Immature natural killer cell (primary cell): Measurements from ENCODE around the gene SP1. TPM values are rescaled to one million over a fixed set of nuclear protein-coding genes. Genes with fewer than 3 reads are reported as not detected.
A peak's percentile ranks its signal among the peaks of the same experiment; 100 is the strongest.

Source experiments
- DNase-seq, 3 donors: peaks; one replicate each; pipeline ENCODE4 v3.0.0; 2022; ENCODE audit warnings: mixed read lengths in 1 of 3
- H3K27ac Mint-ChIP-seq, 6 donors: one replicate each; pipeline ENCODE4 v1.8.0; 2020; ENCODE audit warnings: mixed read lengths in 6 of 6, mild to moderate bottlenecking in 5 of 6, inconsistent platforms in 4 of 6, moderate library complexity in 3 of 6
- H3K27me3 Mint-ChIP-seq, 3 donors: one replicate each; pipeline ENCODE4 v1.8.0; 2020 to 2021; ENCODE audit warnings: low read depth in 3 of 3, mild to moderate bottlenecking in 3 of 3, mixed read lengths in 3 of 3, moderate library complexity in 3 of 3, inconsistent platforms in 1 of 3
- H3K36me3 Mint-ChIP-seq, 3 donors: one replicate each; pipeline ENCODE4 v1.8.0; 2020; ENCODE audit warnings: mixed read lengths in 3 of 3, inconsistent platforms in 2 of 3, mild to moderate bottlenecking in 2 of 3
- H3K4me1 Mint-ChIP-seq, 2 donors: one replicate each; pipeline ENCODE4 v1.8.0; 2020; ENCODE audit warnings: inconsistent platforms in 2 of 2, mild to moderate bottlenecking in 2 of 2, mixed read lengths in 2 of 2, moderate library complexity in 1 of 2
- H3K4me3 Mint-ChIP-seq, 5 donors: one replicate each; pipeline ENCODE4 v1.8.0; 2020; ENCODE audit warnings: mild to moderate bottlenecking in 5 of 5, mixed read lengths in 5 of 5, inconsistent platforms in 3 of 5, moderate library complexity in 3 of 5
- H3K9me3 Mint-ChIP-seq, 6 donors: one replicate each; pipeline ENCODE4 v1.8.0; 2020; ENCODE audit warnings: mild to moderate bottlenecking in 6 of 6, mixed read lengths in 6 of 6, inconsistent platforms in 4 of 6, moderate library complexity in 3 of 6
- polyA plus RNA-seq, 3 donors: library from polyadenylated mRNA; unstranded; fragments of 300-500 nt; fragmentation: Illumina TruSeq; gene quantifications; one replicate each; pipeline ENCODE4 v1.2.3, GENCODE V29; 2021

The SP1 gene
- polyA plus RNA-seq, 3 donors from 2014 or later, result 3.4 to 12.2 (median 4.8) TPM

- Mint-ChIP-seq H3K4me1 (peaks cover 29 to 46% of the 10 kb centered on the region in 2 donors), H3K9me3 (no peaks in the 10 kb centered on the region), H3K27ac (peak overlapping the region; percentile 61 to 99 (median 97)), H3K4me3 (peak overlapping the region; percentile 95 to 99 (median 99)), H3K36me3 (peaks cover 12 to 26% (median 20%) of the 10 kb centered on the region in 3 donors), H3K27me3 (peaks cover 4 to 10% (median 7%) of the 10 kb centered on the region in 3 donors)
- peak; percentile 79 to 84 (median 82) for DNase-seq
Observed at GRCh38 chr12:53452159-53453077, 72.4 kb downstream of the SP1 start.

GRCh38 chr12:53453953-53454640 lies 74.1 kb downstream of the SP1 start:
- H3K27ac Mint-ChIP-seq, result peak overlapping the region in 4 of 6 donors; percentile 64 to 95 (median 86)
- DNase-seq, result no peak
- peaks cover 12 to 32% (median 27%) of the 10 kb centered on the region in 3 donors for H3K36me3 Mint-ChIP-seq
- H3K4me3 Mint-ChIP-seq, result peak overlapping the region; percentile 23 to 99 (median 99)
- no peaks in the 10 kb centered on the region for H3K9me3 Mint-ChIP-seq
- H3K27me3 Mint-ChIP-seq, result peaks cover 4 to 10% (median 7%) of the 10 kb centered on the region in 3 donors
- H3K4me1 Mint-ChIP-seq, result peaks cover 29 to 46% of the 10 kb centered on the region in 2 donors

DNA sequence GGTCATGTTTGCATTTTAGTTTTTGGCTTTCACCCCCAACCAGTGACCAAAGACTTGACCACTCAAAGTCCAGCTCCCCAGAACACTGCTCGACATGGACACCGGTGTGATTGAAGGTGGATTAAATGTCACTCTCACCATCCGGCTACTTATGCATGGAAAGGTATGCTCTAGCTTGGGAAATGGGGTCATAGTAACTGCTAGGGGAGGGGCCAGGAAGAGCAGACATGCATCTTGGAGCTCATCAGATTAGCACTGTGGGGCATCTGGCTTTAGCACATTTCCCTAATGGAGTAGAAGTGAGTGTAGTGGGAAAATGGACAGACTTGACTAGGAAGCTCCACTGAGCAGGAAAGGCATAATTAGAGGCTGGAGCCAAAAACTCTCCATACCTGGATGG lies 74.7 kb downstream of the SP1 start:
- Mint-ChIP-seq H3K9me3 (no peaks in the 10 kb centered on the region), H3K4me3 (peak overlapping the region in 3 of 5 donors; percentile 23 to 47 (median 30)), H3K36me3 (peaks cover 12 to 34% (median 30%) of the 10 kb centered on the region in 3 donors), H3K27ac (peak overlapping the region in 2 of 6 donors; percentile 46 to 74), H3K27me3 (peaks cover 4 to 11% (median 7%) of the 10 kb centered on the region in 3 donors), H3K4me1 (peaks cover 29 to 46% of the 10 kb centered on the region in 2 donors)
- DNase-seq, result no peak

GRCh38 chr12:53456654-53457366 lies 76.8 kb downstream of the SP1 start:
- H3K4me1 Mint-ChIP-seq, result peaks cover 28 to 53% of the 10 kb centered on the region in 2 donors

GRCh38 chr12:53459097-53459496 lies 79.1 kb downstream of the SP1 start:
- Mint-ChIP-seq H3K4me3 (no peak overlapping the region), H3K4me1 (peaks cover 13 to 53% of the 10 kb centered on the region in 2 donors), H3K27ac (no peak overlapping the region), H3K36me3 (peaks cover 31 to 69% (median 65%) of the 10 kb centered on the region in 3 donors), H3K9me3 (no peaks in the 10 kb centered on the region), H3K27me3 (peaks cover 0 to 8% (median 2%) of the 10 kb centered on the region in 3 donors)
- DNase-seq, result no peak

More at GRCh38 chr12:53456654-53457366, 76.8 kb downstream of the SP1 start:
- H3K36me3 Mint-ChIP-seq, result peaks cover 27 to 51% (median 47%) of the 10 kb centered on the region in 3 donors
- peak overlapping the region in 1 of 6 donors; percentile 24 for H3K27ac Mint-ChIP-seq
- H3K4me3 Mint-ChIP-seq, result no peak overlapping the region
- no peak for DNase-seq
- peaks cover 4 to 17% (median 7%) of the 10 kb centered on the region in 3 donors for H3K27me3 Mint-ChIP-seq
- no peaks in the 10 kb centered on the region for H3K9me3 Mint-ChIP-seq

- H3K27me3 Mint-ChIP-seq, result peaks cover 0 to 8% (median 0%) of the 10 kb centered on the region in 3 donors
- peaks cover 19 to 65% (median 58%) of the 10 kb centered on the region in 3 donors for H3K36me3 Mint-ChIP-seq
- H3K4me1 Mint-ChIP-seq, result peaks cover 10 to 35% of the 10 kb centered on the region in 2 donors
- no peaks in the 10 kb centered on the region for H3K9me3 Mint-ChIP-seq
- DNase-seq, result no peak
- H3K27ac Mint-ChIP-seq, result peak overlapping the region in 5 of 6 donors; percentile 9 to 69 (median 41)
- no peak overlapping the region for H3K4me3 Mint-ChIP-seq
Observed at GRCh38 chr12:53461059-53461458, 81.1 kb downstream of the SP1 start.

- H3K36me3 Mint-ChIP-seq, result peaks cover 22 to 67% (median 60%) of the 10 kb centered on the region in 3 donors
- no peak overlapping the region for H3K4me3 Mint-ChIP-seq
- no peaks in the 10 kb centered on the region for H3K9me3 Mint-ChIP-seq
- H3K27ac Mint-ChIP-seq, result no peak overlapping the region
- H3K4me1 Mint-ChIP-seq, result peaks cover 10 to 33% of the 10 kb centered on the region in 2 donors
- peaks cover 0 to 8% (median 0%) of the 10 kb centered on the region in 3 donors for H3K27me3 Mint-ChIP-seq
- no peak for DNase-seq
Observed at GRCh38 chr12:53461591-53461990, 81.6 kb downstream of the SP1 start.

DNA sequence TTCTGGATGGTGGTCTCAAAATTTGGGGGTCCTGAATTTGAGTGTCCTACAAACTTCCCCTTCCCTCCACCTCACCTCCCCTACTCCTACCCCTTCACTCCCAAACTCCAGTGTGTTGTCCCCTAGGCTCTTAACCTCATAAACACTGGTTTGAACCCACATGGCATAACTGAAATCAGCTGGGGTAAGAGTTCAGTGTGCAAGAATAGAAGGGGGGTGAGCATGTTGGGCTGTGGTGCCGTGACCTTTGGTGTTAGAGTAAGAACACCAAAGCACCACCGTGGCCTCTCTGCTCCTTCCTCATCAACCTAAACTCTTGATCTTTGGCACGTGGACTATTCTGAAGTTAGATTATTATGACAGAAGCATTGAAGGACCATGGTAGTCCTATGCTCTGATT lies 83.0 kb downstream of the SP1 start:
- H3K36me3 Mint-ChIP-seq, result peaks cover 36 to 75% (median 71%) of the 10 kb centered on the region in 3 donors
- no peak for DNase-seq
- H3K9me3 Mint-ChIP-seq, result no peaks in the 10 kb centered on the region
- H3K4me1 Mint-ChIP-seq, result peaks cover 15 to 31% of the 10 kb centered on the region in 2 donors
- peaks cover 0 to 12% (median 0%) of the 10 kb centered on the region in 3 donors for H3K27me3 Mint-ChIP-seq
- H3K4me3 Mint-ChIP-seq, result no peak overlapping the region
- no peak overlapping the region for H3K27ac Mint-ChIP-seq

DNA sequence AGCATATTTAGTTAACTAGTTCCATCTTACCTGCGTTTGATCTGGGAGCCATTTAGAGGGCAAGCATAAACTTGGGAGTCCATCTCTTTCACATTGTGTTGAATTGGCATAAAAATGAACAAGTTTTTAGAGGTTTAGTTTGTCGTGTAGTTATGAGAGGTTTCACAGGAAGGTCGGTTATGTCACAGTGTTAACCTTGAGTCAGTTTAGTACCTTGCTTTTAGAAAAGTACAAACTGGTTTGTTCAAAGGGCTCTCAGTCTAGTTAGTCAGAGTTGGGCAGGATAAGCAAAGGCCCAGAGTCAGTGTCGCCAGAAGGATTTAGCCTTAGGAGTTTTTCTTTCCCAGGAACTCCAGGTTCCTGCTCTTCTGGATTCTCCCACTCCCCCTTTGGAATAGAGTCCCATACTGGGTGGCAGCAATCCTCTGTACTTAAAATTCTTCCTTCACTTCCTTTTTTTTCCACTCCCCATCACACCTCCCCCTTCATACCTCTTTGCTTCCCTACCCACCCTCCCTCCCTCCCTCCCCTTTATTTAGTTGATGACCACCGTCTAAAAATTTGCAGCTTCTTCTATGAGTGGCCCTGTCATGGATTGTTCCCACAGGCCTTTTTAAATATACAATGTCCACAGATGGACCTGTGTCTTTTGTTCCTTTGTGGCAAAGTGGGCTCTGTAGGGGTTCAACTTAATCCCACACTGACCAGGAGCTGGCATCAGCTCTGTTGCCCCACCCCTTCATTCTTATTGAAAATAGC lies 84.0 kb downstream of the SP1 start:
- peaks cover 39 to 76% (median 69%) of the 10 kb centered on the region in 3 donors for H3K36me3 Mint-ChIP-seq
- peaks cover 0 to 12% (median 0%) of the 10 kb centered on the region in 3 donors for H3K27me3 Mint-ChIP-seq
- peaks cover 17 to 31% of the 10 kb centered on the region in 2 donors for H3K4me1 Mint-ChIP-seq
- no peak for DNase-seq
- no peak overlapping the region for H3K4me3 Mint-ChIP-seq
- no peaks in the 10 kb centered on the region for H3K9me3 Mint-ChIP-seq
- H3K27ac Mint-ChIP-seq, result peak overlapping the region in 2 of 6 donors; percentile 4 to 24

- Mint-ChIP-seq H3K4me3 (no peak overlapping the region), H3K27ac (peak overlapping the region in 2 of 6 donors; percentile 4 to 66), H3K27me3 (peaks cover 0 to 9% (median 0%) of the 10 kb centered on the region in 3 donors), H3K36me3 (peaks cover 39 to 70% (median 64%) of the 10 kb centered on the region in 3 donors), H3K9me3 (no peaks in the 10 kb centered on the region), H3K4me1 (peaks cover 16 to 31% of the 10 kb centered on the region in 2 donors)
- no peak for DNase-seq
Observed at GRCh38 chr12:53464685-53465418, 84.9 kb downstream of the SP1 start.

- peaks cover 33 to 66% (median 58%) of the 10 kb centered on the region in 3 donors for H3K36me3 Mint-ChIP-seq
- H3K4me3 Mint-ChIP-seq, result no peak overlapping the region
Observed at GRCh38 chr12:53465679-53466078, 85.7 kb downstream of the SP1 start.

More at GRCh38 chr12:53465679-53466078, 85.7 kb downstream of the SP1 start:
- Mint-ChIP-seq H3K27ac (peak overlapping the region in 3 of 6 donors; percentile 9 to 17 (median 13)), H3K27me3 (peaks cover 0 to 6% (median 0%) of the 10 kb centered on the region in 3 donors), H3K4me1 (peaks cover 16 to 26% of the 10 kb centered on the region in 2 donors), H3K9me3 (no peaks in the 10 kb centered on the region)
- no peak for DNase-seq
